Measurements from ENCODE around the gene QSOX2. TPM values are rescaled to one million over a fixed set of nuclear protein-coding genes. Genes with fewer than 3 reads are reported as not detected.

Gene QSOX2
- total RNA-seq, 1 donor, result 7.1 TPM

GRCh38 chr9:136197930-136198604 is 47.5 kb downstream of the QSOX2 start:
- no peak overlapping the region for H3K4me3 ChIP-seq (ENCODE audit: low read depth, low read length)
- no peak for DNase-seq (ENCODE audit: low read depth)
- no peak for TF ChIP-seq CTCF (IDR thresholded peaks at IDR 0.05; ENCODE audit: insufficient read depth, low read length)

- DNase-seq (ENCODE audit: low read depth), result no peak
- no peak for TF ChIP-seq CTCF (IDR thresholded peaks at IDR 0.05; ENCODE audit: insufficient read depth, low read length)
- H3K4me3 ChIP-seq (ENCODE audit: low read depth, low read length), result no peak overlapping the region
These were observed 48.3 kb downstream of the QSOX2 start for GRCh38 chr9:136197084-136197875.

GRCh38 chr9:136196404-136197083 is 49.1 kb downstream of the QSOX2 start:
- no peak for DNase-seq (ENCODE audit: low read depth)
- no peak for TF ChIP-seq CTCF (IDR thresholded peaks at IDR 0.05; ENCODE audit: insufficient read depth, low read length)
- no peak overlapping the region for H3K4me3 ChIP-seq (ENCODE audit: low read depth, low read length)

GRCh38 chr9:136194540-136194939 is 51.1 kb downstream of the QSOX2 start:
- H3K4me3 ChIP-seq (ENCODE audit: low read depth, low read length), result no peak overlapping the region
- no peak for DNase-seq (ENCODE audit: low read depth)
- TF ChIP-seq CTCF (IDR thresholded peaks at IDR 0.05; ENCODE audit: insufficient read depth, low read length), result no peak

GRCh38 chr9:136193891-136194279 is 51.7 kb downstream of the QSOX2 start:
- no peak for DNase-seq (ENCODE audit: low read depth)
- H3K4me3 ChIP-seq (ENCODE audit: low read depth, low read length), result no peak overlapping the region
- no peak for TF ChIP-seq CTCF (IDR thresholded peaks at IDR 0.05; ENCODE audit: insufficient read depth, low read length)

- no peak for TF ChIP-seq CTCF (IDR thresholded peaks at IDR 0.05; ENCODE audit: insufficient read depth, low read length)
- no peak overlapping the region for H3K4me3 ChIP-seq (ENCODE audit: low read depth, low read length)
- DNase-seq (ENCODE audit: low read depth), result no peak
These were observed 52.3 kb downstream of the QSOX2 start for GRCh38 chr9:136193127-136193890.
